ENCODE measurements around the gene IL1A.

DNA sequence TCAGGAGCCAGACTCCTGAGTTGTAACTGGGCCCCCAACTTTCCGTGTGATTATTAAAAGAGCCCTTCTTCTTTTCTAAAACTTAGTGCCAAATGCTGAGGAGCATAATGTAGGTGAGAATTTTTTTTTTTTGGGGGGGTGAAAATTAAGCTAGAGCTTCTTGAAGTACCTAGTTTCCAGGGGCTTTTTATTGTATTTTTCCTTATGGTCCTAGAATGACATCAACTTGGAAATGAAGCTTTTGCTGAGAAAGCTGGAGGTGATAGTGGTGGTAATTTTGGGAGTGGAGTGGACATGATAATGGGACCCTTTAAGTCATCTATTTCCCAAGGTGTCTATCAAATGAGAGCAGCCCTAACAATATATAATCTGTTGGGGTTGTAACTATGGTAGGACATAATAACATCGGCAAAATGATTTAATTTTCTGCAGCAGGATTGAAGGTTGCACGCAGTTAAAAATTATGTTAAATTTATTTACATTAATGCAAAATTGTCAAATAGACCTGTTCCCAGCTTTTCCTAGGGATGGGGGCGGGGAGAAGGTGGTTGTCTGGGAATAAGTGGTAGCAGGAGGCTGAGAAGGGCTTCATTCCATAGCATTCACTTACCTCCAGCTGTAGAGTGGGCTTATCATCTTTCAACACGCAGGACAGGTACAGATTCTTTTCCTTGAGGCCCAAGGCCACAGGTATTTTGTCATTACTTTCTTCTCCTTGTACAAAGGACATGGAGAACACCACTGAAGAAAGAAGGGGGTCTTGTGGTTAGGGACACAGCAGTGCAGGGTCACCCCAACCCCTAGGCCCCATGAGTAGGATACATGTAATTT lies 46.6 kb upstream of the IL1A start:
- TF ChIP-seq, protein P1, sequence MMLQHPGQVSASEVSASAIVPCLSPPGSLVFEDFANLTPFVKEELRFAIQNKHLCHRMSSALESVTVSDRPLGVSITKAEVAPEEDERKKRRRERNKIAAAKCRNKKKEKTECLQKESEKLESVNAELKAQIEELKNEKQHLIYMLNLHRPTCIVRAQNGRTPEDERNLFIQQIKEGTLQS (CRISPR knock-in tag; conservative IDR thresholded peaks at IDR 0.05), result no peak
- TF ChIP-seq, protein P2, sequence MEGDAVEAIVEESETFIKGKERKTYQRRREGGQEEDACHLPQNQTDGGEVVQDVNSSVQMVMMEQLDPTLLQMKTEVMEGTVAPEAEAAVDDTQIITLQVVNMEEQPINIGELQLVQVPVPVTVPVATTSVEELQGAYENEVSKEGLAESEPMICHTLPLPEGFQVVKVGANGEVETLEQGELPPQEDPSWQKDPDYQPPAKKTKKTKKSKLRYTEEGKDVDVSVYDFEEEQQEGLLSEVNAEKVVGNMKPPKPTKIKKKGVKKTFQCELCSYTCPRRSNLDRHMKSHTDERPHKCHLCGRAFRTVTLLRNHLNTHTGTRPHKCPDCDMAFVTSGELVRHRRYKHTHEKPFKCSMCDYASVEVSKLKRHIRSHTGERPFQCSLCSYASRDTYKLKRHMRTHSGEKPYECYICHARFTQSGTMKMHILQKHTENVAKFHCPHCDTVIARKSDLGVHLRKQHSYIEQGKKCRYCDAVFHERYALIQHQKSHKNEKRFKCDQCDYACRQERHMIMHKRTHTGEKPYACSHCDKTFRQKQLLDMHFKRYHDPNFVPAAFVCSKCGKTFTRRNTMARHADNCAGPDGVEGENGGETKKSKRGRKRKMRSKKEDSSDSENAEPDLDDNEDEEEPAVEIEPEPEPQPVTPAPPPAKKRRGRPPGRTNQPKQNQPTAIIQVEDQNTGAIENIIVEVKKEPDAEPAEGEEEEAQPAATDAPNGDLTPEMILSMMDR (IDR thresholded peaks at IDR 0.05), result no peak
- no peak for TF ChIP-seq GRHL2 (CRISPR knock-in tag; IDR thresholded peaks at IDR 0.05; ENCODE audit: insufficient replicate concordance, severe bottlenecking)
- no peak for TF ChIP-seq CREM (CRISPR knock-in tag; IDR thresholded peaks at IDR 0.05)
- TF ChIP-seq TCF7 (CRISPR knock-in tag; IDR thresholded peaks at IDR 0.05; ENCODE audit: low read depth), result no peak
- TF ChIP-seq, protein P3, sequence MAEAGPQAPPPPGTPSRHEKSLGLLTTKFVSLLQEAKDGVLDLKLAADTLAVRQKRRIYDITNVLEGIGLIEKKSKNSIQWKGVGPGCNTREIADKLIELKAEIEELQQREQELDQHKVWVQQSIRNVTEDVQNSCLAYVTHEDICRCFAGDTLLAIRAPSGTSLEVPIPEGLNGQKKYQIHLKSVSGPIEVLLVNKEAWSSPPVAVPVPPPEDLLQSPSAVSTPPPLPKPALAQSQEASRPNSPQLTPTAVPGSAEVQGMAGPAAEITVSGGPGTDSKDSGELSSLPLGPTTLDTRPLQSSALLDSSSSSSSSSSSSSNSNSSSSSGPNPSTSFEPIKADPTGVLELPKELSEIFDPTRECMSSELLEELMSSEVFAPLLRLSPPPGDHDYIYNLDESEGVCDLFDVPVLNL (CRISPR knock-in tag; IDR thresholded peaks at IDR 0.05; ENCODE audit: borderline replicate concordance, low read depth), result no peak
- no peak for TF ChIP-seq NR2C2 (CRISPR knock-in tag; IDR thresholded peaks at IDR 0.05)
- TF ChIP-seq, protein P4, sequence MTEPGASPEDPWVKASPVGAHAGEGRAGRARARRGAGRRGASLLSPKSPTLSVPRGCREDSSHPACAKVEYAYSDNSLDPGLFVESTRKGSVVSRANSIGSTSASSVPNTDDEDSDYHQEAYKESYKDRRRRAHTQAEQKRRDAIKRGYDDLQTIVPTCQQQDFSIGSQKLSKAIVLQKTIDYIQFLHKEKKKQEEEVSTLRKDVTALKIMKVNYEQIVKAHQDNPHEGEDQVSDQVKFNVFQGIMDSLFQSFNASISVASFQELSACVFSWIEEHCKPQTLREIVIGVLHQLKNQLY (CRISPR knock-in tag; IDR thresholded peaks at IDR 0.05), result no peak
- TF ChIP-seq TP53 (CRISPR knock-in tag; IDR thresholded peaks at IDR 0.05), result no peak
- TF ChIP-seq CREB1 (CRISPR knock-in tag; IDR thresholded peaks at IDR 0.05), result no peak
- TF ChIP-seq IRF2 (CRISPR knock-in tag; IDR thresholded peaks at IDR 0.05; ENCODE audit: borderline replicate concordance, low read depth), result no peak

All from WTC11 (cell line).